HCT116 (cell line): ENCODE results near the gene SLC22A2. TPM values are rescaled to one million over a fixed set of nuclear protein-coding genes. Genes with fewer than 3 reads are reported as not detected.

Experiments
- ATAC-seq: fragments of 200-7000 bp; cut with Tn5 transposase; 2 replicates; pipeline ENCODE4 v1.9.1; 2020; ENCODE audit warnings: mild to moderate bottlenecking, moderate library complexity
- BruUV-seq: library from RNA; stranded (reverse); fragments of 400-500 nt; replicated peaks from 2 replicates; lab custom pipeline; 2021; lab: Mats Ljungman, UMichigan
- CTCF ChIA-PET: fragments of 300-600 bp; sonication (Branson Sonifier 250); formaldehyde crosslinking; loops from one replicate; lab custom pipeline; 2021; ENCODE audit warnings: antibody characterized with exemption; lab: Charles Lee
- POLR2A ChIA-PET: fragments of 300-600, 350-600 bp; sonication (Branson Sonifier 250); formaldehyde crosslinking; loops from one replicate; lab custom pipeline; 2021; ENCODE audit warnings: antibody characterized with exemption; lab: Charles Lee
- RAD21 ChIA-PET, 2 experiments: fragments of 300-600 bp; sonication (Branson Sonifier 250); formaldehyde crosslinking; loops; one replicate each; lab custom pipeline; 2023; ENCODE audit warnings: low total read pairs in 2 of 2; ENCODE audit not compliant: uncharacterized antibody in 2 of 2, unreplicated experiment in 2 of 2, low non-redundant PET in 1 of 2; lab: Charles Lee
- DNase-seq: peaks from one replicate; pipeline ENCODE4 v3.0.0-alpha.2; 2010; ENCODE audit warnings: low read depth, low spot score
- H2AFZ ChIP-seq: fragments of 200-600 bp; shearing (Covaris generic), sonication (generic); 2 replicates; pipeline ENCODE4 v1.6.1; 2017; ENCODE audit warnings: low read depth, mixed run types, mixed read lengths, antibody characterized with exemption, low read length; ENCODE audit not compliant: poor library complexity, severe bottlenecking
- H3K27ac ChIP-seq: 2 replicates; pipeline ENCODE4 v1.5.1; 2012; ENCODE audit warnings: low read depth, low read length
- H3K27me3 ChIP-seq: fragments of 200-600 bp; sonication (generic); 2 replicates; pipeline ENCODE4 v1.6.1; 2016; ENCODE audit warnings: mixed run types, low read length, mixed read lengths; ENCODE audit not compliant: insufficient read depth
- H3K36me3 ChIP-seq, 2 experiments: fragments of 200-500 bp in 1 of 2; fragments of 200-600 bp in 1 of 2; sonication (Bioruptor generic) in 1 of 2; sonication (generic) in 1 of 2; 2 replicates each; pipeline versions ENCODE4 v1.5.1 to v1.6.1; 2014 to 2016; ENCODE audit warnings: low read length in 2 of 2, inconsistent platforms in 1 of 2, mixed read lengths in 1 of 2, mixed run types in 1 of 2; ENCODE audit not compliant: insufficient read depth in 2 of 2, control insufficient read depth in 1 of 2
- H3K4me1 ChIP-seq, 2 experiments: fragments of 200-600 bp in 1 of 2; sonication (generic) in 1 of 2; 2 replicates each; pipeline versions ENCODE4 v1.5.1 to v1.6.1; 2012 to 2017; ENCODE audit warnings: low read length in 2 of 2, inconsistent platforms in 1 of 2, mild to moderate bottlenecking in 1 of 2, mixed read lengths in 1 of 2, mixed run types in 1 of 2, moderate library complexity in 1 of 2; ENCODE audit not compliant: insufficient read depth in 2 of 2, control insufficient read depth in 1 of 2
- H3K4me2 ChIP-seq: fragments of 200-600 bp; sonication (generic); 2 replicates; pipeline ENCODE4 v1.6.1; 2017; ENCODE audit warnings: mixed run types, low read length, mixed read lengths
- H3K4me3 ChIP-seq, 2 experiments: fragments of 200-600 bp in 1 of 2; sonication (generic) in 1 of 2; replicated peaks in 1 of 2; 2 replicates each; pipeline ENCODE4 v1.5.1; 2011 to 2016; ENCODE audit warnings: low read length in 2 of 2, control low read depth in 1 of 2, low read depth in 1 of 2, mild to moderate bottlenecking in 1 of 2, mixed read lengths in 1 of 2, mixed run types in 1 of 2
- H3K79me2 ChIP-seq: fragments of 200-600 bp; sonication (generic); 2 replicates; pipeline ENCODE4 v1.6.1; 2017; ENCODE audit warnings: mild to moderate bottlenecking, mixed run types, low read length, moderate library complexity, mixed read lengths; ENCODE audit not compliant: insufficient read depth
- H3K9ac ChIP-seq: fragments of 200-600 bp; sonication (generic); 2 replicates; pipeline ENCODE4 v1.6.1; 2016; ENCODE audit warnings: low read length, mixed read lengths
- H3K9me2 ChIP-seq: fragments of 200-600 bp; sonication (generic), shearing (Covaris generic); 2 replicates; pipeline ENCODE4 v1.6.1; 2017; ENCODE audit warnings: mixed run types, mild to moderate bottlenecking, moderate library complexity; ENCODE audit not compliant: insufficient read depth
- H3K9me3 ChIP-seq, 2 experiments: fragments of 200-500 bp in 1 of 2; fragments of 200-600 bp in 1 of 2; sonication (Bioruptor generic) in 1 of 2; sonication (generic) in 1 of 2; 2 replicates each; pipeline ENCODE4 v1.6.1; 2014 to 2017; ENCODE audit warnings: low read length in 2 of 2, mixed read lengths in 2 of 2, inconsistent platforms in 1 of 2, low read depth in 1 of 2, mild to moderate bottlenecking in 1 of 2, mixed run types in 1 of 2, moderate library complexity in 1 of 2; ENCODE audit not compliant: control insufficient read depth in 1 of 2, insufficient read depth in 1 of 2
- H4K20me1 ChIP-seq: fragments of 200-600 bp; sonication (generic), shearing (Covaris generic); 2 replicates; pipeline ENCODE4 v1.6.1; 2017; ENCODE audit warnings: mixed run types, mild to moderate bottlenecking, moderate library complexity; ENCODE audit not compliant: insufficient read depth
- CEBPB ChIP-seq: IDR thresholded peaks from 2 replicates; pipeline ENCODE4 v1.6.1; 2012; ENCODE audit warnings: low read depth
- EGR1 ChIP-seq: IDR thresholded peaks from 2 replicates; pipeline ENCODE4 v1.6.1; 2012; ENCODE audit warnings: low read depth
- ELF1 ChIP-seq: IDR thresholded peaks from 2 replicates; pipeline ENCODE4 v1.6.1; 2012; ENCODE audit warnings: low read depth, borderline replicate concordance
- FOSL1 ChIP-seq: IDR thresholded peaks from 2 replicates; pipeline ENCODE4 v1.6.1; 2012; ENCODE audit warnings: low read depth
- POLR2A ChIP-seq: IDR thresholded peaks from 2 replicates; pipeline ENCODE4 v1.7.0; 2011; ENCODE audit warnings: borderline replicate concordance; ENCODE audit not compliant: insufficient read depth, insufficient read length; ENCODE audit errors: extremely low read depth
- SRF ChIP-seq: IDR thresholded peaks from 2 replicates; pipeline ENCODE4 v1.6.1; 2012; ENCODE audit warnings: low read depth
- TCF7L2 ChIP-seq: IDR thresholded peaks from 2 replicates; pipeline ENCODE4 v1.7.0; 2011; ENCODE audit warnings: borderline replicate concordance, inconsistent platforms; ENCODE audit not compliant: insufficient read depth, insufficient read length; ENCODE audit errors: extremely low read depth
- YY1 ChIP-seq: IDR thresholded peaks from 2 replicates; pipeline ENCODE4 v1.6.1; 2011; ENCODE audit warnings: low read length, low read depth, moderate library complexity, mild to moderate bottlenecking; ENCODE audit not compliant: insufficient replicate concordance; ENCODE audit errors: extremely low read depth
- ZBTB33 ChIP-seq: IDR thresholded peaks from 2 replicates; pipeline ENCODE4 v1.6.1; 2011; ENCODE audit warnings: mild to moderate bottlenecking, low read length, moderate library complexity; ENCODE audit not compliant: insufficient replicate concordance; ENCODE audit errors: extremely low read depth
- ZFX ChIP-seq: fragments of 450-650 bp; IDR thresholded peaks from 2 replicates; pipeline ENCODE4 v1.6.1; 2017
- intact Hi-C: fragments of 100-400 bp; cut with micrococcal nuclease; formaldehyde crosslinking; loops from 2 replicates; pipeline ENCODE4 v1.10.0; 2022
- total RNA-seq: library from RNA; stranded (reverse); gene quantifications from one replicate; pipeline ENCODE4 v1.2.1, GENCODE V29; 2021; ENCODE audit not compliant: unreplicated experiment
- TF ChIP-seq, protein P1 (sequence below): IDR thresholded peaks from 2 replicates; pipeline ENCODE4 v1.6.1; 2012
- TF ChIP-seq, protein P2 (sequence below), 3 experiments: fragments of 200-600 bp in 1 of 3; sonication (generic) in 1 of 3; IDR thresholded peaks in 2 of 3; conservative IDR thresholded peaks in 1 of 3; 2 replicates each; pipeline ENCODE4 v1.5.1; 2012 to 2017; ENCODE audit warnings: low read depth in 2 of 3, low read length in 2 of 3, antibody characterized with exemption in 1 of 3, borderline replicate concordance in 1 of 3, control low read depth in 1 of 3, mild to moderate bottlenecking in 1 of 3, mixed read lengths in 1 of 3, mixed run types in 1 of 3, moderate library complexity in 1 of 3; ENCODE audit not compliant: insufficient read depth in 1 of 3

The SLC22A2 gene
- total RNA-seq, 1 experiment from 2014 or later, result not detected

- no peak overlapping the region for H3K4me3 ChIP-seq
- ChIA-PET CTCF (no interaction called here), RAD21 (no interaction called here), POLR2A (no interaction called here)
- DNase-seq (no peak), ATAC-seq (no peak)
- H3K36me3 ChIP-seq, result no peaks in the 10 kb centered on the region
- no peak overlapping the region for H3K9ac ChIP-seq
- no peak overlapping the region for H3K4me2 ChIP-seq
- no peak overlapping the region for H2AFZ ChIP-seq
- intact Hi-C loops, result no loop called here
- H3K79me2 ChIP-seq, result no peaks in the 10 kb centered on the region
- H3K4me1 ChIP-seq, result no peaks in the 10 kb centered on the region
- no TSS peak for BruUV-seq
- no peaks in the 10 kb centered on the region for H3K9me3 ChIP-seq
- TF ChIP-seq ELF1, result no peak
- TF ChIP-seq, protein P1, sequence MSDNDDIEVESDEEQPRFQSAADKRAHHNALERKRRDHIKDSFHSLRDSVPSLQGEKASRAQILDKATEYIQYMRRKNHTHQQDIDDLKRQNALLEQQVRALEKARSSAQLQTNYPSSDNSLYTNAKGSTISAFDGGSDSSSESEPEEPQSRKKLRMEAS, result no peak
- TF ChIP-seq SRF, result no peak
- TF ChIP-seq ZBTB33, result no peak
- no peak for TF ChIP-seq FOSL1
- no peak for TF ChIP-seq TCF7L2
- TF ChIP-seq POLR2A, result no peak
- TF ChIP-seq CEBPB, result no peak
- TF ChIP-seq ZFX, result no peak
- TF ChIP-seq YY1, result no peak
- TF ChIP-seq, protein P2, sequence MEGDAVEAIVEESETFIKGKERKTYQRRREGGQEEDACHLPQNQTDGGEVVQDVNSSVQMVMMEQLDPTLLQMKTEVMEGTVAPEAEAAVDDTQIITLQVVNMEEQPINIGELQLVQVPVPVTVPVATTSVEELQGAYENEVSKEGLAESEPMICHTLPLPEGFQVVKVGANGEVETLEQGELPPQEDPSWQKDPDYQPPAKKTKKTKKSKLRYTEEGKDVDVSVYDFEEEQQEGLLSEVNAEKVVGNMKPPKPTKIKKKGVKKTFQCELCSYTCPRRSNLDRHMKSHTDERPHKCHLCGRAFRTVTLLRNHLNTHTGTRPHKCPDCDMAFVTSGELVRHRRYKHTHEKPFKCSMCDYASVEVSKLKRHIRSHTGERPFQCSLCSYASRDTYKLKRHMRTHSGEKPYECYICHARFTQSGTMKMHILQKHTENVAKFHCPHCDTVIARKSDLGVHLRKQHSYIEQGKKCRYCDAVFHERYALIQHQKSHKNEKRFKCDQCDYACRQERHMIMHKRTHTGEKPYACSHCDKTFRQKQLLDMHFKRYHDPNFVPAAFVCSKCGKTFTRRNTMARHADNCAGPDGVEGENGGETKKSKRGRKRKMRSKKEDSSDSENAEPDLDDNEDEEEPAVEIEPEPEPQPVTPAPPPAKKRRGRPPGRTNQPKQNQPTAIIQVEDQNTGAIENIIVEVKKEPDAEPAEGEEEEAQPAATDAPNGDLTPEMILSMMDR (IDR thresholded peaks at IDR 0.05 in 2 of 3, conservative IDR thresholded peaks at IDR 0.05 in 1 of 3; ENCODE audit: borderline replicate concordance in 1 of 3, insufficient read depth in 1 of 3, low read depth in 2 of 3, low read length in 2 of 3), result no peak
- TF ChIP-seq EGR1, result no peak
- peaks cover 3% of the 10 kb centered on the region; the same call in 1 of the 2 replicates for H3K27me3 ChIP-seq
- H4K20me1 ChIP-seq, result no peaks in the 10 kb centered on the region
- H3K27ac ChIP-seq, result no peak overlapping the region
- no peaks in the 10 kb centered on the region for H3K9me2 ChIP-seq
Observed at GRCh38 chr6:160269771-160270170, 11.2 kb upstream of the SLC22A2 start.
